SU-DHL-6 (cell line): ENCODE data around the gene NELFB.

Experiments used
- EZH2phosphoT487 ChIP-seq: fragments of 200-600 bp; sonication (generic), shearing (Covaris generic); conservative IDR thresholded peaks from 2 replicates; pipeline ENCODE4 v1.6.1; 2018; ENCODE audit warnings: mild to moderate bottlenecking, antibody characterized with exemption, low read length, moderate library complexity, mixed read lengths
- TF ChIP-seq, protein P1 (sequence below): fragments of 200-600 bp; sonication (generic); IDR thresholded peaks from one replicate; pipeline ENCODE4 v1.5.1; 2017; ENCODE audit warnings: antibody characterized with exemption, mild to moderate bottlenecking, low read length, moderate library complexity; ENCODE audit not compliant: insufficient read depth, poor library complexity, severe bottlenecking

DNA sequence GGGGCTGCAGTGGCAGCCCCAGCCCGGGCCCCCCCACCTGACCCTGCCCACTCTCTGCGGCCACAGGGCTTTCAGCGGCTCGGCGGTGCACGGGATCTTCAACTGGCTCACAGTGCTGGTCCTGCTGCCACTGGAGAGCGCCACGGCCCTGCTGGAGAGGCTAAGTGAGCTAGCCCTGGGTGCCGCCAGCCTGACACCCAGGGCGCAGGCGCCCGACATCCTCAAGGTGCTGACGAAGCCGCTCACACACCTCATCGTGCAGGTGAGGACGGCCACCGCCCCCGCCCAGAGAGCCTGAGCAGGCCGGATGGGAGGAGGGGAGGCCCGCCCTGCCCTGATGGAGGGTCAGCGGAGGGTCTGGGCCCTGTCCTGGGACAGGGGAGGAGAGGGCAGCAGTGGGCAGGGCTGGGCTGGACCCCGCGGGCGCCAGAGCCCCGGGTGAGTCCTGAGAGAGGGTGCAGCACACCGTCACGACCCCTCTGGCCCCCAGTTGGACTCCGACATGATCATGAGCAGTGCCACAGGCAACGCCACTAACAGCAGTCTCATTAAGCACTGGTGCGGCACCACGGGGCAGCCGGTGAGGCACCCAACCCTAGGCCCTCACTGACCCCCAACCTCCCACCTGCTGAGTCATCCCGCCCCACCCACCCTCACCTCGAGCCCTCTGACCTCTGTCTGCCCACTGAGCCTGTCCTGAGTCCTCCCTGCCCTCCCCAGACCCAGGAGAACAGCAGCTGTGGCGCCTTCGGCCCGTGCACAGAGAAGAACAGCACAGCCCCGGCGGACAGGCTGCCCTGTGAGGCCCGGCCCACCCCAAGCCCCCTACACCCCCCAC is 21.8 kb upstream of the NELFB start:
- TF ChIP-seq, protein P1, sequence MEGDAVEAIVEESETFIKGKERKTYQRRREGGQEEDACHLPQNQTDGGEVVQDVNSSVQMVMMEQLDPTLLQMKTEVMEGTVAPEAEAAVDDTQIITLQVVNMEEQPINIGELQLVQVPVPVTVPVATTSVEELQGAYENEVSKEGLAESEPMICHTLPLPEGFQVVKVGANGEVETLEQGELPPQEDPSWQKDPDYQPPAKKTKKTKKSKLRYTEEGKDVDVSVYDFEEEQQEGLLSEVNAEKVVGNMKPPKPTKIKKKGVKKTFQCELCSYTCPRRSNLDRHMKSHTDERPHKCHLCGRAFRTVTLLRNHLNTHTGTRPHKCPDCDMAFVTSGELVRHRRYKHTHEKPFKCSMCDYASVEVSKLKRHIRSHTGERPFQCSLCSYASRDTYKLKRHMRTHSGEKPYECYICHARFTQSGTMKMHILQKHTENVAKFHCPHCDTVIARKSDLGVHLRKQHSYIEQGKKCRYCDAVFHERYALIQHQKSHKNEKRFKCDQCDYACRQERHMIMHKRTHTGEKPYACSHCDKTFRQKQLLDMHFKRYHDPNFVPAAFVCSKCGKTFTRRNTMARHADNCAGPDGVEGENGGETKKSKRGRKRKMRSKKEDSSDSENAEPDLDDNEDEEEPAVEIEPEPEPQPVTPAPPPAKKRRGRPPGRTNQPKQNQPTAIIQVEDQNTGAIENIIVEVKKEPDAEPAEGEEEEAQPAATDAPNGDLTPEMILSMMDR, result no peak
- TF ChIP-seq EZH2phosphoT487, result no peak
